ENCODE measurements around the gene ITGAD. TPM values are rescaled to one million over a fixed set of nuclear protein-coding genes. Genes with fewer than 3 reads are reported as not detected.
A peak's percentile ranks its signal among the peaks of the same experiment; 100 is the strongest.

Gene ITGAD
- total RNA-seq, 1 donor from 2014 or later = not detected

- DNase-seq (ENCODE audit: low read depth) = peak; percentile 82
These were observed 81.1 kb downstream of the ITGAD start for GRCh38 chr16:31474173-31474714.

- no peak for DNase-seq (ENCODE audit: low read depth)
These were observed 81.9 kb downstream of the ITGAD start for GRCh38 chr16:31474773-31475738.

- DNase-seq (ENCODE audit: low read depth) = no peak
These were observed 82.8 kb downstream of the ITGAD start for GRCh38 chr16:31475946-31476302.

Other genes starting within 250 kb of the ITGAD start
- gene PRSS36, start 243.3 kb upstream of the ITGAD start, total RNA-seq = 0.51 and 1.6 TPM in 2 replicates
- 14.6 and 18.3 TPM in 2 replicates for gene FUS, start 213.2 kb upstream of the ITGAD start, total RNA-seq
- gene PYCARD, start 190.6 kb upstream of the ITGAD start, total RNA-seq = 2.3 and 3.0 TPM in 2 replicates
- 331 and 408 TPM in 2 replicates for gene TRIM72, start 179.2 kb upstream of the ITGAD start, total RNA-seq
- not detected in 2 replicates for gene PYDC1, start 176.2 kb upstream of the ITGAD start, total RNA-seq
- gene ITGAM, start 133.4 kb upstream of the ITGAD start, total RNA-seq = 0.13 and 0.62 TPM in 2 replicates
- gene ITGAX, start 38.2 kb upstream of the ITGAD start, total RNA-seq = 0.40 TPM in 1 of 2 replicates, not detected in the other
- gene COX6A2, start 35.0 kb downstream of the ITGAD start, total RNA-seq = 68.6 and 227 TPM in 2 replicates
- gene ZNF843, start 49.5 kb downstream of the ITGAD start, total RNA-seq = 1.8 and 2.2 TPM in 2 replicates
- 17.2 and 21.5 TPM in 2 replicates for gene ARMC5, start 66.2 kb downstream of the ITGAD start, total RNA-seq
- 25.4 and 44.5 TPM in 2 replicates for gene TGFB1I1, start 78.8 kb downstream of the ITGAD start, total RNA-seq
- 0.05 TPM in 1 of 2 replicates, not detected in the other for gene SLC5A2, start 89.8 kb downstream of the ITGAD start, total RNA-seq
- 52.6 and 58.9 TPM in 2 replicates for gene RUSF1, start 115.1 kb downstream of the ITGAD start, total RNA-seq
- gene AHSP, start 134.6 kb downstream of the ITGAD start, total RNA-seq = not detected in 2 replicates